ENCODE data around the gene ARHGEF26. TPM values are rescaled to one million over a fixed set of nuclear protein-coding genes. Genes with fewer than 3 reads are reported as not detected.

Gene ARHGEF26
- total and polyA plus RNA-seq, 12 donors, result 0.74 to 2.3 (median 1.1) TPM

- Histone ChIP-seq H3K27ac (no peak overlapping the region), H3K4me3 (no peak overlapping the region), H3K36me3 (no peaks in the 10 kb centered on the region), H3K4me1 (no peaks in the 10 kb centered on the region), H3K9me3 (no peaks in the 10 kb centered on the region), H3K27me3 (no peaks in the 10 kb centered on the region)
- WGBS, 2 donors, result 53 to 59% methylated on average over 2 of the region's 2 CpGs
- DNase-seq (no peak), ATAC-seq (no peak)
- intact Hi-C loops (cut with DNase I), result loop anchor here in 5 of 10 donors (5.0 kb wide), 1 partner anchor 154 kb away; no protein-coding TSS in a partner anchor
- no peak for TF ChIP-seq CTCF (IDR thresholded peaks at IDR 0.05)
Measured at GRCh38 chr3:154098376-154098775, 22.8 kb upstream of the ARHGEF26 start.

- intact Hi-C loops (cut with DNase I), result no loop called here
- no peaks in the 10 kb centered on the region for H3K36me3 ChIP-seq
- no peaks in the 10 kb centered on the region for H3K4me1 ChIP-seq
- H3K27ac ChIP-seq, result no peak overlapping the region
- H3K4me3 ChIP-seq, result no peak overlapping the region
- no peak for ATAC-seq
- DNase-seq, result no peak
- H3K27me3 ChIP-seq, result no peaks in the 10 kb centered on the region
- no peak for TF ChIP-seq CTCF (IDR thresholded peaks at IDR 0.05)
- WGBS, 2 donors, result 94 to 95% methylated on average over 6 of the region's 6 CpGs
- no peaks in the 10 kb centered on the region for H3K9me3 ChIP-seq
Measured at GRCh38 chr3:154100556-154100955, 20.6 kb upstream of the ARHGEF26 start.

GRCh38 chr3:154101250-154101649 is 19.9 kb upstream of the ARHGEF26 start:
- Histone ChIP-seq H3K9me3 (no peaks in the 10 kb centered on the region), H3K4me3 (no peak overlapping the region), H3K27me3 (no peaks in the 10 kb centered on the region), H3K4me1 (no peaks in the 10 kb centered on the region), H3K36me3 (no peaks in the 10 kb centered on the region), H3K27ac (no peak overlapping the region)
- 96 to 97% methylated on average over 2 of the region's 2 CpGs for WGBS, 2 donors
- no peak for DNase-seq
- no peak for ATAC-seq
- TF ChIP-seq CTCF (IDR thresholded peaks at IDR 0.05), result no peak
- intact Hi-C loops (cut with DNase I), result no loop called here

- intact Hi-C loops (cut with DNase I), result no loop called here
- no peaks in the 10 kb centered on the region for H3K36me3 ChIP-seq
- no peak overlapping the region for H3K4me3 ChIP-seq
- H3K9me3 ChIP-seq, result no peaks in the 10 kb centered on the region
- 100% methylated on average over 1 of the region's 1 CpG for WGBS, 2 donors
- H3K27me3 ChIP-seq, result no peaks in the 10 kb centered on the region
- no peak for TF ChIP-seq CTCF (IDR thresholded peaks at IDR 0.05)
- H3K27ac ChIP-seq, result no peak overlapping the region
- ATAC-seq (no peak), DNase-seq (no peak)
- no peaks in the 10 kb centered on the region for H3K4me1 ChIP-seq
Measured at GRCh38 chr3:154102225-154102624, 19.0 kb upstream of the ARHGEF26 start.
